Mucosa of rectum (tissue), 2 donors: ENCODE data around the gene SLC7A11.

Source experiments
- H3K27ac ChIP-seq, 2 donors: one replicate each; pipeline ENCODE4 v1.7.0; 2013; ENCODE audit warnings: inconsistent platforms in 2 of 2, low read depth in 2 of 2, low read length in 2 of 2
- H3K27me3 ChIP-seq, 2 donors: one replicate each; pipeline ENCODE4 v1.7.0; 2013; ENCODE audit warnings: low read length in 2 of 2; ENCODE audit not compliant: control insufficient read depth in 2 of 2, insufficient read depth in 2 of 2
- H3K36me3 ChIP-seq, 2 donors: one replicate each; pipeline ENCODE4 v1.7.0; 2013; ENCODE audit warnings: low read length in 2 of 2; ENCODE audit not compliant: control insufficient read depth in 2 of 2, insufficient read depth in 2 of 2
- H3K4me1 ChIP-seq, 2 donors: one replicate each; pipeline ENCODE4 v1.7.0; 2013; ENCODE audit warnings: low read length in 2 of 2, mild to moderate bottlenecking in 1 of 2; ENCODE audit not compliant: control insufficient read depth in 2 of 2, insufficient read depth in 2 of 2
- H3K4me3 ChIP-seq, 2 donors: one replicate each; pipeline ENCODE4 v1.7.0; 2013; ENCODE audit warnings: low read length in 2 of 2
- H3K9ac ChIP-seq, 2 donors: one replicate each; pipeline ENCODE4 v1.7.0; 2013; ENCODE audit warnings: low read length in 2 of 2, low read depth in 1 of 2, mild to moderate bottlenecking in 1 of 2
- H3K9me3 ChIP-seq, 2 donors: one replicate each; pipeline ENCODE4 v1.7.0; 2013; ENCODE audit warnings: low read length in 2 of 2; ENCODE audit not compliant: control insufficient read depth in 2 of 2
- donor health status: healthy.
- donor health status: Normal muscosa, but diverticular disease.

Gene SLC7A11

GRCh38 chr4:138234248-138234647 lies 7.9 kb downstream of the SLC7A11 start:
- no peaks in the 10 kb centered on the region for H3K27me3 ChIP-seq
- H3K4me3 ChIP-seq: no peak overlapping the region
- H3K27ac ChIP-seq: no peak overlapping the region
- H3K36me3 ChIP-seq: no peaks in the 10 kb centered on the region
- H3K9me3 ChIP-seq: no peaks in the 10 kb centered on the region
- no peaks in the 10 kb centered on the region for H3K4me1 ChIP-seq
- H3K9ac ChIP-seq: no peak overlapping the region

GRCh38 chr4:138233313-138234034 lies 8.7 kb downstream of the SLC7A11 start:
- Histone ChIP-seq H3K27me3 (no peaks in the 10 kb centered on the region), H3K4me3 (no peak overlapping the region), H3K36me3 (no peaks in the 10 kb centered on the region), H3K9ac (no peak overlapping the region), H3K4me1 (no peaks in the 10 kb centered on the region), H3K27ac (no peak overlapping the region), H3K9me3 (no peaks in the 10 kb centered on the region)

GRCh38 chr4:138232364-138232763 lies 9.8 kb downstream of the SLC7A11 start:
- no peak overlapping the region for H3K9ac ChIP-seq
- H3K27ac ChIP-seq: no peak overlapping the region
- no peaks in the 10 kb centered on the region for H3K4me1 ChIP-seq
- no peaks in the 10 kb centered on the region for H3K27me3 ChIP-seq
- H3K36me3 ChIP-seq: no peaks in the 10 kb centered on the region
- no peak overlapping the region for H3K4me3 ChIP-seq
- H3K9me3 ChIP-seq: no peaks in the 10 kb centered on the region

- no peak overlapping the region for H3K4me3 ChIP-seq
- no peaks in the 10 kb centered on the region for H3K36me3 ChIP-seq
- H3K27ac ChIP-seq: no peak overlapping the region
- no peaks in the 10 kb centered on the region for H3K27me3 ChIP-seq
- no peaks in the 10 kb centered on the region for H3K9me3 ChIP-seq
- no peaks in the 10 kb centered on the region for H3K4me1 ChIP-seq
- no peak overlapping the region for H3K9ac ChIP-seq
Measured at GRCh38 chr4:138230048-138230447, 12.1 kb downstream of the SLC7A11 start.

GRCh38 chr4:138229160-138229559 lies 13.0 kb downstream of the SLC7A11 start:
- Histone ChIP-seq H3K4me3 (no peak overlapping the region), H3K27ac (no peak overlapping the region), H3K27me3 (no peaks in the 10 kb centered on the region), H3K4me1 (no peaks in the 10 kb centered on the region), H3K9ac (no peak overlapping the region), H3K36me3 (no peaks in the 10 kb centered on the region), H3K9me3 (no peaks in the 10 kb centered on the region)

- Histone ChIP-seq H3K27ac (no peak overlapping the region), H3K27me3 (no peaks in the 10 kb centered on the region), H3K36me3 (no peaks in the 10 kb centered on the region), H3K4me1 (peaks cover 0 to 6% of the 10 kb centered on the region in 2 donors), H3K4me3 (no peak overlapping the region), H3K9me3 (no peaks in the 10 kb centered on the region), H3K9ac (no peak overlapping the region)
Measured at GRCh38 chr4:138226351-138226750, 15.8 kb downstream of the SLC7A11 start.

- Histone ChIP-seq H3K27ac (no peak overlapping the region), H3K9me3 (no peaks in the 10 kb centered on the region), H3K4me1 (peaks cover 0 to 6% of the 10 kb centered on the region in 2 donors), H3K36me3 (no peaks in the 10 kb centered on the region), H3K27me3 (no peaks in the 10 kb centered on the region), H3K4me3 (no peak overlapping the region), H3K9ac (no peak overlapping the region)
Measured at GRCh38 chr4:138225477-138225876, 16.7 kb downstream of the SLC7A11 start.

GRCh38 chr4:138224614-138225013 lies 17.5 kb downstream of the SLC7A11 start:
- Histone ChIP-seq H3K36me3 (no peaks in the 10 kb centered on the region), H3K9ac (no peak overlapping the region), H3K27ac (no peak overlapping the region), H3K4me3 (no peak overlapping the region), H3K27me3 (no peaks in the 10 kb centered on the region), H3K9me3 (no peaks in the 10 kb centered on the region), H3K4me1 (peaks cover 0 to 6% of the 10 kb centered on the region in 2 donors)

- H3K27me3 ChIP-seq: no peaks in the 10 kb centered on the region
- no peak overlapping the region for H3K9ac ChIP-seq
- peaks cover 0 to 2% of the 10 kb centered on the region in 2 donors for H3K36me3 ChIP-seq
- H3K4me1 ChIP-seq: peaks cover 0 to 6% of the 10 kb centered on the region in 2 donors
- no peak overlapping the region for H3K27ac ChIP-seq
- no peaks in the 10 kb centered on the region for H3K9me3 ChIP-seq
- no peak overlapping the region for H3K4me3 ChIP-seq
Measured at GRCh38 chr4:138223231-138223910, 18.8 kb downstream of the SLC7A11 start.

- H3K9me3 ChIP-seq: no peaks in the 10 kb centered on the region
- H3K27ac ChIP-seq: no peak overlapping the region
- H3K9ac ChIP-seq: no peak overlapping the region
- no peaks in the 10 kb centered on the region for H3K27me3 ChIP-seq
- peaks cover 0 to 6% of the 10 kb centered on the region in 2 donors for H3K4me1 ChIP-seq
- H3K4me3 ChIP-seq: no peak overlapping the region
- peaks cover 0 to 2% of the 10 kb centered on the region in 2 donors for H3K36me3 ChIP-seq
Measured at GRCh38 chr4:138222046-138222445, 20.1 kb downstream of the SLC7A11 start.
